ENCODE measurements around the gene MGAT5.

DNA sequence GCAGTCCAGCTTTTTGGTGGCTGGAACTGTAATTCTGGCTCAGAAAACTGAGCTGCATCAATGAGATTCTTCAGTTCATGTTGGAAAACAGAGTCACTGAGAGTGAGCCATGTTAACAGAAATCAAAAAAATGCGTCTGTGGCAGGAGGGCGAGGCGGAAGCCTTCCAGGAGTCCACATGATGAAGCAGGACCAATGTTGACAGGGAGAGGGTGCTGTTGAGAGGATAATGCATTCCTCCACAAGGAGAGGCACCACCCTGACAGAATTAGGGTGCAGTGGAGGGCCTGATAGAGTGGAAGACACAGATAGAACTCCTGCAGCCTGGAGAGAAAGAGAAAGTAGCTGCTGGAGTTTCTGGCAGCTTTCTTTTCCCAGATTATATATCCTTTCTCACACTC, 111.5 kb downstream of the MGAT5 start:
- TF ChIP-seq, protein P1, sequence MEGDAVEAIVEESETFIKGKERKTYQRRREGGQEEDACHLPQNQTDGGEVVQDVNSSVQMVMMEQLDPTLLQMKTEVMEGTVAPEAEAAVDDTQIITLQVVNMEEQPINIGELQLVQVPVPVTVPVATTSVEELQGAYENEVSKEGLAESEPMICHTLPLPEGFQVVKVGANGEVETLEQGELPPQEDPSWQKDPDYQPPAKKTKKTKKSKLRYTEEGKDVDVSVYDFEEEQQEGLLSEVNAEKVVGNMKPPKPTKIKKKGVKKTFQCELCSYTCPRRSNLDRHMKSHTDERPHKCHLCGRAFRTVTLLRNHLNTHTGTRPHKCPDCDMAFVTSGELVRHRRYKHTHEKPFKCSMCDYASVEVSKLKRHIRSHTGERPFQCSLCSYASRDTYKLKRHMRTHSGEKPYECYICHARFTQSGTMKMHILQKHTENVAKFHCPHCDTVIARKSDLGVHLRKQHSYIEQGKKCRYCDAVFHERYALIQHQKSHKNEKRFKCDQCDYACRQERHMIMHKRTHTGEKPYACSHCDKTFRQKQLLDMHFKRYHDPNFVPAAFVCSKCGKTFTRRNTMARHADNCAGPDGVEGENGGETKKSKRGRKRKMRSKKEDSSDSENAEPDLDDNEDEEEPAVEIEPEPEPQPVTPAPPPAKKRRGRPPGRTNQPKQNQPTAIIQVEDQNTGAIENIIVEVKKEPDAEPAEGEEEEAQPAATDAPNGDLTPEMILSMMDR (IDR thresholded peaks at IDR 0.05; ENCODE audit: low read length), result peak; percentile 15; the same call in 1 of the 2 replicates
- TF ChIP-seq EZH2 (IDR thresholded peaks at IDR 0.05; ENCODE audit: borderline replicate concordance, low read length), result no peak
